Liver (tissue), 9 donors: ENCODE results near the gene IL4. TPM values are rescaled to one million over a fixed set of nuclear protein-coding genes. Genes with fewer than 3 reads are reported as not detected.
A peak's percentile ranks its signal among the peaks of the same experiment; 100 is the strongest.

ENCODE experiments used
- DNase-seq: peaks from one replicate; pipeline ENCODE4 v3.0.0-alpha.2; 2017; ENCODE audit warnings: low spot score
- H3K27ac ChIP-seq, 2 donors: one replicate each; pipeline ENCODE4 v1.7.0; 2013; ENCODE audit warnings: inconsistent platforms in 2 of 2, low read length in 2 of 2, control low read depth in 1 of 2, low read depth in 1 of 2, mild to moderate bottlenecking in 1 of 2
- H3K27me3 ChIP-seq, 4 donors: one replicate each; pipeline versions ENCODE4 v1.6.1 to v1.7.0; 2013; ENCODE audit warnings: low read length in 3 of 4, inconsistent platforms in 1 of 4, mild to moderate bottlenecking in 1 of 4, moderate library complexity in 1 of 4; ENCODE audit not compliant: control insufficient read depth in 4 of 4, insufficient read depth in 4 of 4
- H3K36me3 ChIP-seq, 4 donors: one replicate each; pipeline versions ENCODE4 v1.6.1 to v1.7.0; 2013; ENCODE audit warnings: low read length in 3 of 4, mild to moderate bottlenecking in 3 of 4, low read depth in 1 of 4, moderate library complexity in 1 of 4; ENCODE audit not compliant: control insufficient read depth in 4 of 4, insufficient read depth in 3 of 4
- H3K4me1 ChIP-seq, 4 donors: one replicate each; pipeline versions ENCODE4 v1.6.1 to v1.7.0; 2013; ENCODE audit warnings: low read length in 3 of 4, mild to moderate bottlenecking in 3 of 4, moderate library complexity in 1 of 4; ENCODE audit not compliant: control insufficient read depth in 4 of 4, insufficient read depth in 4 of 4
- H3K4me3 ChIP-seq, 3 donors: one replicate each; pipeline versions ENCODE4 v1.6.1 to v1.7.0; 2013; ENCODE audit warnings: low read length in 3 of 3, control low read depth in 1 of 3, low read depth in 1 of 3, mild to moderate bottlenecking in 1 of 3
- H3K9ac ChIP-seq, 2 donors: one replicate each; pipeline ENCODE4 v1.7.0; 2013; ENCODE audit warnings: low read length in 2 of 2, mild to moderate bottlenecking in 2 of 2, moderate library complexity in 2 of 2, control low read depth in 1 of 2, low read depth in 1 of 2
- H3K9me3 ChIP-seq, 4 donors: one replicate each; pipeline versions ENCODE4 v1.6.1 to v1.7.0; 2013; ENCODE audit warnings: low read length in 3 of 4; ENCODE audit not compliant: control insufficient read depth in 4 of 4
- CTCF ChIP-seq: fragments of 150-350 bp; IDR thresholded peaks from 2 replicates; pipeline ENCODE4 v1.5.1; 2017; ENCODE audit warnings: improper control_type of control experiment, low read depth, low read length; ENCODE audit not compliant: missing input control
- EGR1 ChIP-seq, 2 donors: IDR thresholded peaks; 2 replicates each; pipeline ENCODE4 v1.6.1; 2016 to 2018; ENCODE audit warnings: antibody characterized with exemption in 2 of 2, low read depth in 2 of 2
- FOXA1 ChIP-seq: IDR thresholded peaks from 2 replicates; pipeline ENCODE4 v1.6.1; 2016; ENCODE audit warnings: antibody characterized with exemption
- FOXA2 ChIP-seq: IDR thresholded peaks from 2 replicates; pipeline ENCODE4 v1.6.1; 2016; ENCODE audit warnings: antibody characterized with exemption
- GABPA ChIP-seq, 2 donors: IDR thresholded peaks in 1 of 2; conservative IDR thresholded peaks in 1 of 2; 2 replicates each; pipeline ENCODE4 v1.6.1; 2016; ENCODE audit warnings: antibody characterized with exemption in 2 of 2, mild to moderate bottlenecking in 1 of 2, moderate library complexity in 1 of 2
- HNF4G ChIP-seq: IDR thresholded peaks from 2 replicates; pipeline ENCODE4 v1.6.1; 2016; ENCODE audit warnings: antibody characterized with exemption
- JUND ChIP-seq, 2 donors: IDR thresholded peaks; 2 replicates each; pipeline ENCODE4 v1.6.1; 2016; ENCODE audit warnings: antibody characterized with exemption in 2 of 2
- RAD21 ChIP-seq, 2 donors: IDR thresholded peaks; 2 replicates each; pipeline ENCODE4 v1.6.1; 2016; ENCODE audit warnings: antibody characterized with exemption in 2 of 2, mild to moderate bottlenecking in 2 of 2
- REST ChIP-seq: IDR thresholded peaks from 2 replicates; pipeline ENCODE4 v1.6.1; 2016; ENCODE audit warnings: antibody characterized with exemption, mild to moderate bottlenecking
- RXRA ChIP-seq, 2 donors: IDR thresholded peaks; 2 replicates each; pipeline ENCODE4 v1.6.1; 2017 to 2018; ENCODE audit warnings: antibody characterized with exemption in 2 of 2, mild to moderate bottlenecking in 1 of 2
- SP1 ChIP-seq: IDR thresholded peaks from 2 replicates; pipeline ENCODE4 v1.6.1; 2018; ENCODE audit warnings: antibody characterized with exemption, mild to moderate bottlenecking
- TAF1 ChIP-seq: conservative IDR thresholded peaks from 2 replicates; pipeline ENCODE4 v1.6.1; 2016; ENCODE audit warnings: antibody characterized with exemption, mild to moderate bottlenecking
- YY1 ChIP-seq: IDR thresholded peaks from 2 replicates; pipeline ENCODE4 v1.6.1; 2016; ENCODE audit warnings: antibody characterized with exemption, mild to moderate bottlenecking
- WGBS: extraction: QIAGEN DNeasy Blood & Tissue Kit; methylation state at CpG from one replicate; pipeline ENCODE4 v1.1.7; 2013; 5-methylcytosine and 5-hydroxymethylcytosine counted together
- polyA plus RNA-seq, 2 donors: library from polyadenylated mRNA; stranded (reverse) in 1 of 2; unstranded in 1 of 2; fragments of 200-250 nt in 1 of 2; fragments of >200 nt in 1 of 2; fragmentation: Nextera tagmentation in 1 of 2; extraction: Ambion mirVana in 1 of 2; gene quantifications; one replicate each; pipeline versions ENCODE4 v1.2.1 to v1.2.3, GENCODE V29; 2013 to 2015
- total RNA-seq, 2 donors: library from RNA; depleted of rRNA; stranded (reverse); fragments of >200 nt; gene quantifications; one replicate each; pipeline ENCODE4 v1.2.3, GENCODE V29; 2014
- TF ChIP-seq, protein P1 (sequence below): IDR thresholded peaks from 2 replicates; pipeline ENCODE4 v1.6.1; 2016; ENCODE audit warnings: antibody characterized with exemption
- donor health status: healthy.
- donor health status: healthy.
- donor health status: healthy.
- donor health status: healthy.
- donor health status: healthy.

IL4 gene
- total and polyA plus RNA-seq, 4 donors: not detected

DNA sequence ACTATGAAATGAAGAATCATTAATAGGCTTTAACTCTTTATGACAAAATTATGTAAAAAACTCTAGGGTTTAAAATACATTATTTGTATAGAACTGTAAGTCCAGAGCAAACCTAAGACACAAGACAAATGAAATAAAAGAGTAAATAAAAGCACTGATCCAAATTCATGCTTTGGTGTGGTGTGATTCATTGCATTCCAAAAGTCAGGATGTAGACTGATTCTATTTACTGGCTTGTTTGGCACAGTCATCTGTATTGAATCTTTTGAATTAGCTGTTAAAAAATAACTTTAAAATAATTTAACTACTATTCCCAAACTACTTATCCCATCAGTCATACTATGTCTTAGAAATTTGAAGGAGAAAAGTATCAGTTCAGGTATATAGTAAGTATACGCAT is 31.1 kb downstream of the IL4 start:
- DNase-seq: no peak
- no peaks in the 10 kb centered on the region for H3K4me1 ChIP-seq
- 99% methylated on average over 1 of the region's 1 CpG for WGBS
- H3K9ac ChIP-seq: no peak overlapping the region
- no peaks in the 10 kb centered on the region for H3K27me3 ChIP-seq
- H3K36me3 ChIP-seq: peaks cover 0 to 2% (median 0%) of the 10 kb centered on the region in 4 donors
- H3K9me3 ChIP-seq: no peaks in the 10 kb centered on the region
- no peak overlapping the region for H3K4me3 ChIP-seq
- TF ChIP-seq EGR1 (IDR thresholded peaks at IDR 0.05; ENCODE audit: low read depth in 2 of 2): no peak
- TF ChIP-seq RXRA (IDR thresholded peaks at IDR 0.05): no peak
- TF ChIP-seq FOXA2: no peak
- no peak for TF ChIP-seq SP1
- H3K27ac ChIP-seq: no peak overlapping the region

DNA sequence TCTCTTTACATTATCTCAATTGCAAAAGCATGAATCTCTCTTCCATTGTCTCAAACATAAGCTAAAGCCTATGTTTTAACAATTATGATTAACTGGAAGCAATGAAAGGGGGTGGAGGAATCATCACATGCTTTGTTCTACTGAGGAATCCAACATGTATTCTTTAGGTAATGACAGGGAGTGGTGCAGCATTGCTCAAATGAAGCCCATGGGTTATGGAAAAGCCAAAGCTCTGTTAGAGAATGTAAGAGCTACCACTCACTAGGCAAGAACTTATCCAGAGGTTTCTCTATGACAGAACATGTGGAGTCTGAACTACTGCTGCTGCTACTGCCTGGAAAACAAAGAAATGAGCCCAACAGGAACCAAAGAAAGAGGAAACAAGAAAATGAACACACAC is 34.9 kb downstream of the IL4 start:
- DNase-seq: no peak
- H3K27ac ChIP-seq: no peak overlapping the region
- H3K36me3 ChIP-seq: peaks cover 0 to 2% (median 0%) of the 10 kb centered on the region in 4 donors
- H3K9ac ChIP-seq: no peak overlapping the region
- H3K9me3 ChIP-seq: no peaks in the 10 kb centered on the region
- H3K4me1 ChIP-seq: no peaks in the 10 kb centered on the region
- no peak overlapping the region for H3K4me3 ChIP-seq
- no peaks in the 10 kb centered on the region for H3K27me3 ChIP-seq
- TF ChIP-seq YY1: no peak
- TF ChIP-seq, protein P1, sequence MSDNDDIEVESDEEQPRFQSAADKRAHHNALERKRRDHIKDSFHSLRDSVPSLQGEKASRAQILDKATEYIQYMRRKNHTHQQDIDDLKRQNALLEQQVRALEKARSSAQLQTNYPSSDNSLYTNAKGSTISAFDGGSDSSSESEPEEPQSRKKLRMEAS: no peak
- no peak for TF ChIP-seq RAD21 (IDR thresholded peaks at IDR 0.05)
- TF ChIP-seq GABPA (IDR thresholded peaks at IDR 0.05 in 1 of 2, conservative IDR thresholded peaks at IDR 0.05 in 1 of 2): no peak
- TF ChIP-seq HNF4G: no peak
- no peak for TF ChIP-seq RXRA (IDR thresholded peaks at IDR 0.05)
- TF ChIP-seq FOXA1: no peak

- H3K4me3 ChIP-seq: no peak overlapping the region
- no peak for TF ChIP-seq HNF4G
- TF ChIP-seq TAF1: no peak
- peak; percentile 32 for TF ChIP-seq CTCF
- TF ChIP-seq RAD21 (IDR thresholded peaks at IDR 0.05): peak; percentile 66 to 67
- no peak for TF ChIP-seq FOXA2
- no peak for TF ChIP-seq JUND (IDR thresholded peaks at IDR 0.05)
- no peak for TF ChIP-seq REST
- TF ChIP-seq YY1: no peak
- H3K27me3 ChIP-seq: no peaks in the 10 kb centered on the region
- WGBS: 67% methylated on average over 11 of the region's 11 CpGs
- no peaks in the 10 kb centered on the region for H3K9me3 ChIP-seq
- no peaks in the 10 kb centered on the region for H3K4me1 ChIP-seq
- H3K36me3 ChIP-seq: no peaks in the 10 kb centered on the region
- no peak for DNase-seq
- H3K27ac ChIP-seq: no peak overlapping the region
- H3K9ac ChIP-seq: no peak overlapping the region
These were observed 40.9 kb downstream of the IL4 start for GRCh38 chr5:132714456-132715307.
